Activated naive CD4-positive, alpha-beta T cell (primary cell): ENCODE measurements around the gene DNAH12.
"Not testable (repeated sequence)": the region's sequence is repeated elsewhere in the genome, so short reads cannot be mapped to it uniquely, and the experiment has no call there.

ENCODE experiments used
- DNase-seq, 4 experiments: peaks; one replicate each; lab custom pipeline; 2025; lab: John Stamatoyannopoulos, UW

Gene DNAH12

GRCh38 chr3:57402675-57403074, 141.5 kb downstream of the DNAH12 start:
- DNase-seq: no peak

- DNase-seq: peak in 3 of 4 experiments; percentile 1 to 30 (median 18)
Observed at GRCh38 chr3:57397175-57398026, 146.7 kb downstream of the DNAH12 start.

GRCh38 chr3:57393977-57394376, 150.2 kb downstream of the DNAH12 start:
- DNase-seq: no peak

GRCh38 chr3:57391767-57392166, 152.4 kb downstream of the DNAH12 start:
- no peak for DNase-seq

- no peak for DNase-seq
Observed at GRCh38 chr3:57389271-57389670, 154.9 kb downstream of the DNAH12 start.

GRCh38 chr3:57386307-57386706, 157.8 kb downstream of the DNAH12 start:
- DNase-seq: no peak

- DNase-seq: no peak
Observed at GRCh38 chr3:57385498-57385897, 158.6 kb downstream of the DNAH12 start.

GRCh38 chr3:57383838-57384237, 160.3 kb downstream of the DNAH12 start:
- DNase-seq: no peak

GRCh38 chr3:57383406-57383805, 160.7 kb downstream of the DNAH12 start:
- no peak for DNase-seq

- DNase-seq: no peak
Observed at GRCh38 chr3:57382933-57383332, 161.2 kb downstream of the DNAH12 start.

- DNase-seq: no peak
Observed at GRCh38 chr3:57370341-57370740, 173.8 kb downstream of the DNAH12 start.

- DNase-seq: not testable (repeated sequence)
Observed at GRCh38 chr3:57365089-57365488, 179.1 kb downstream of the DNAH12 start.

- not testable (repeated sequence) for DNase-seq
Observed at GRCh38 chr3:57356275-57356674, 187.9 kb downstream of the DNAH12 start.

GRCh38 chr3:57354768-57355167, 189.4 kb downstream of the DNAH12 start:
- DNase-seq: no peak

- no peak for DNase-seq
Observed at GRCh38 chr3:57350271-57350670, 193.9 kb downstream of the DNAH12 start.

- DNase-seq: not testable (repeated sequence)
Observed at GRCh38 chr3:57339071-57339642, 205.0 kb downstream of the DNAH12 start.

- not testable (repeated sequence) for DNase-seq
Observed at GRCh38 chr3:57338272-57339070, 205.7 kb downstream of the DNAH12 start.

- DNase-seq: no peak
Observed at GRCh38 chr3:57335283-57335938, 208.7 kb downstream of the DNAH12 start.

GRCh38 chr3:57331078-57331610, 213.0 kb downstream of the DNAH12 start:
- no peak for DNase-seq

GRCh38 chr3:57326498-57326897, 217.6 kb downstream of the DNAH12 start:
- DNase-seq: not testable (repeated sequence)

GRCh38 chr3:57314204-57314603, 229.9 kb downstream of the DNAH12 start:
- DNase-seq: no peak
